Right atrium auricular region (tissue), 2 donors: ENCODE data around the gene TRANK1. TPM values are rescaled to one million over a fixed set of nuclear protein-coding genes. Genes with fewer than 3 reads are reported as not detected.
"Not testable (repeated sequence)": the region's sequence is repeated elsewhere in the genome, so short reads cannot be mapped to it uniquely, and the experiment has no call there.

Source experiments
- DNase-seq: peaks from one replicate; pipeline ENCODE4 v3.0.0-alpha.2; 2019; ENCODE audit warnings: low spot score
- H3K27ac ChIP-seq, 2 donors: fragments of 200-600 bp; sonication (generic); 1 replicate in 1 of 2; 2 replicates in 1 of 2; pipeline ENCODE4 v1.5.1; 2016 to 2019
- H3K27me3 ChIP-seq, 2 donors: fragments of 200-600 bp; sonication (generic); one replicate each; pipeline versions ENCODE4 v1.5.1 to v1.6.0; 2017 to 2019
- H3K36me3 ChIP-seq: fragments of 200-600 bp; sonication (generic); one replicate; pipeline ENCODE4 v1.5.1; 2016
- H3K4me1 ChIP-seq, 2 donors: fragments of 200-600 bp; sonication (generic); one replicate each; pipeline versions ENCODE4 v1.5.1 to v1.6.0; 2017 to 2019
- H3K4me3 ChIP-seq, 2 donors: fragments of 200-600 bp; sonication (generic); 1 replicate in 1 of 2; 2 replicates in 1 of 2; pipeline ENCODE4 v1.5.1; 2017 to 2019; ENCODE audit warnings: mild to moderate bottlenecking in 1 of 2, moderate library complexity in 1 of 2
- H3K9me3 ChIP-seq, 2 donors: fragments of 200-600 bp; sonication (generic); one replicate each; pipeline ENCODE4 v1.5.1; 2019
- total RNA-seq, 2 donors: library from RNA; depleted of rRNA; stranded (reverse); fragments of >200 nt; gene quantifications; one replicate each; pipeline ENCODE4 v1.1.0, GENCODE V29; 2016
- TF ChIP-seq, protein P1 (sequence below), 2 donors: fragments of 200-600 bp; sonication (generic); IDR thresholded peaks; one replicate each; pipeline ENCODE4 v1.5.1; 2019; ENCODE audit warnings: antibody characterized with exemption in 2 of 2

TRANK1 gene
- total RNA-seq, 2 donors from 2014 or later = 5.7 to 10.3 TPM

DNA sequence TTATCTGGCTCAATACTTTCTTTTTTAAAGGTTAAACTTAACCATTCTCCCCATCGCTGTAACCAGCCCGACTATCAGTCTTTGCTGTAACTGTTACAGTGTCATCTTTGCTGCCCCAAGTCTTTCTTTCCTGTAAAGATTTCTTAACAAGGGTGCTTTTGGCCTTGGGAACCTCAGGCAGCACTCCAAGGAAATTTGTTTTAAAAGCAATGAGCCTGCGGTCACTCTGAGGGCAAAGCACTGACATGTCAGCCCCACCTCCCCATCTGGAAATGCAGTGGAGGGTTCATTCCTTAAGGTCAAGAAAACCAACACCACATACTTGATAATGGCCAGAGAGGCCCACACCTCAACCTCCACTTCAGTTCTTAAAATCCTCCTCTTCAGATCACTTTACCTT, 3.2 kb downstream of the TRANK1 start:
- DNase-seq = peak; percentile 57
- peaks cover 0 to 14% of the 10 kb centered on the region in 2 donors for H3K4me1 ChIP-seq
- no peaks in the 10 kb centered on the region for H3K36me3 ChIP-seq
- no peak overlapping the region for H3K4me3 ChIP-seq
- no peaks in the 10 kb centered on the region for H3K9me3 ChIP-seq
- H3K27ac ChIP-seq = no peak overlapping the region
- H3K27me3 ChIP-seq = no peaks in the 10 kb centered on the region
- TF ChIP-seq, protein P1, sequence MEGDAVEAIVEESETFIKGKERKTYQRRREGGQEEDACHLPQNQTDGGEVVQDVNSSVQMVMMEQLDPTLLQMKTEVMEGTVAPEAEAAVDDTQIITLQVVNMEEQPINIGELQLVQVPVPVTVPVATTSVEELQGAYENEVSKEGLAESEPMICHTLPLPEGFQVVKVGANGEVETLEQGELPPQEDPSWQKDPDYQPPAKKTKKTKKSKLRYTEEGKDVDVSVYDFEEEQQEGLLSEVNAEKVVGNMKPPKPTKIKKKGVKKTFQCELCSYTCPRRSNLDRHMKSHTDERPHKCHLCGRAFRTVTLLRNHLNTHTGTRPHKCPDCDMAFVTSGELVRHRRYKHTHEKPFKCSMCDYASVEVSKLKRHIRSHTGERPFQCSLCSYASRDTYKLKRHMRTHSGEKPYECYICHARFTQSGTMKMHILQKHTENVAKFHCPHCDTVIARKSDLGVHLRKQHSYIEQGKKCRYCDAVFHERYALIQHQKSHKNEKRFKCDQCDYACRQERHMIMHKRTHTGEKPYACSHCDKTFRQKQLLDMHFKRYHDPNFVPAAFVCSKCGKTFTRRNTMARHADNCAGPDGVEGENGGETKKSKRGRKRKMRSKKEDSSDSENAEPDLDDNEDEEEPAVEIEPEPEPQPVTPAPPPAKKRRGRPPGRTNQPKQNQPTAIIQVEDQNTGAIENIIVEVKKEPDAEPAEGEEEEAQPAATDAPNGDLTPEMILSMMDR (IDR thresholded peaks at IDR 0.05) = no peak

GRCh38 chr3:36941162-36941561, 3.7 kb downstream of the TRANK1 start:
- TF ChIP-seq, protein P1 (IDR thresholded peaks at IDR 0.05) = no peak
- no peaks in the 10 kb centered on the region for H3K36me3 ChIP-seq
- H3K27ac ChIP-seq = no peak overlapping the region
- DNase-seq = peak; percentile 50
- no peak overlapping the region for H3K4me3 ChIP-seq
- no peaks in the 10 kb centered on the region for H3K27me3 ChIP-seq
- peaks cover 0 to 14% of the 10 kb centered on the region in 2 donors for H3K4me1 ChIP-seq
- H3K9me3 ChIP-seq = no peaks in the 10 kb centered on the region

DNA sequence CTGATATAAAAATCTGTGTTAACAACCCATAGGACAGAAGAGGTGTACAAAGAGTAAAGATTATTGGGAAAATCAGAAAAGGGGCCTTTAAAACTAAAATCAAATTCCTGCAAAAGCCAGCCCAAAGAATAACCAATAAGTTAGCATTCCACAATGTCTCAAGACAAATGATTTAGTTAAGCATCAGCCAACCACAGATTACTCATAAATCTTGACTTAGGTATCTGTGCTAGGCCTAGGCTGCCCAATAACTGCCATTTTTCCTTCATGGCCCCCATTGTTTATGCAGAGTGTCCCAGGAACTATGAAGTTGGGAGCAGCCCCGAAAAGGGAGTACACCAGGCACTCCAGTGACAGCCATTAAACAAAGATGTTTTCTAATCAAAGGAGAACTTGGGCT, 7.4 kb downstream of the TRANK1 start:
- Histone ChIP-seq H3K4me3 (no peak overlapping the region), H3K36me3 (no peaks in the 10 kb centered on the region), H3K9me3 (no peaks in the 10 kb centered on the region), H3K27me3 (no peaks in the 10 kb centered on the region), H3K4me1 (peaks cover 0 to 20% of the 10 kb centered on the region in 2 donors), H3K27ac (no peak overlapping the region)
- peak; percentile 2 for DNase-seq
- TF ChIP-seq, protein P1 (IDR thresholded peaks at IDR 0.05) = no peak

DNA sequence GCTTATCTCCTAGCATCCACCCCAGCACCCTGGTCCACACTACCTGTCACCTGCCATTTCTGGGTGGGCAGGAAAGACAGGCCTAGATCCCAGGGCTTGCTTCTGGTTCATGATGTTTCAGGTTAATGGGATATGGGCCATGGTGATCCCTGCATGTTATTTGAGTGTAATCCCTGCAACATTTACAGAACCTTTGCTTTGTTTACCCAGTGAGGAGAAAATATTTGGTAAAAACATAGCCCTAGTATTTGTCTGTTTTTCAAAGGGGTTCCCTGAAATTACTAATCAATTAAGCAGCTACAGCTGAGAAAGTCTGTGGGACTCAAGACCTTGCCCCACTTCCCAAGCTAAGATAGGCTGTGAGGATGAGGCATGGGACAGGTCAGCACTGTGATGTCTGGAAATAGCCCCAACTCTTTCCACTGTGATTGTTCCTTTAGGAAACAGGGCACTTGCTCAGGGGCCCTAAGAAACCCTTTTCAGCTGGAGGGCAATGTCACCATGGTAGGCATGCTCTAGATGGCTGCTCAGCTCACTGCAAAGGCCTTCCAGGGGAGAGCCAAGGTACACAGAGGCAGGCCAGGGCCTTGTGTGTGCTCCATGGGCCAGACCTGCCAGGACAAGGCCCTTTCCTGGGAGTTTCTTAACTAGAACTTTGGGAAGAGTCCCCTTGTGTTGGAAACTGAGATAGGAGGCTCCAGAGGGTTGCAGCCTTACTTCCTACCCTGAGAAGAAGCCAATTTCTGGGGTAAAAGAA, 11.1 kb downstream of the TRANK1 start:
- H3K36me3 ChIP-seq = no peaks in the 10 kb centered on the region

GRCh38 chr3:36931424-36931823, 13.4 kb downstream of the TRANK1 start:
- H3K27ac ChIP-seq, H3K4me3 ChIP-seq, H3K36me3 ChIP-seq, H3K9me3 ChIP-seq, H3K27me3 ChIP-seq: not testable (repeated sequence)
- DNase-seq = peak; percentile 13
- H3K4me1 ChIP-seq = peaks cover 0 to 29% of the 10 kb centered on the region in 2 donors

More for the DNA sequence above, 11.1 kb downstream of the TRANK1 start:
- Histone ChIP-seq H3K27me3 (no peaks in the 10 kb centered on the region), H3K27ac (peak overlapping the region; percentile 15 to 71), H3K9me3 (no peaks in the 10 kb centered on the region), H3K4me1 (peaks cover 0 to 22% of the 10 kb centered on the region in 2 donors), H3K4me3 (no peak overlapping the region)
- TF ChIP-seq, protein P1 (IDR thresholded peaks at IDR 0.05) = no peak
- peak; percentile 32 for DNase-seq

DNA sequence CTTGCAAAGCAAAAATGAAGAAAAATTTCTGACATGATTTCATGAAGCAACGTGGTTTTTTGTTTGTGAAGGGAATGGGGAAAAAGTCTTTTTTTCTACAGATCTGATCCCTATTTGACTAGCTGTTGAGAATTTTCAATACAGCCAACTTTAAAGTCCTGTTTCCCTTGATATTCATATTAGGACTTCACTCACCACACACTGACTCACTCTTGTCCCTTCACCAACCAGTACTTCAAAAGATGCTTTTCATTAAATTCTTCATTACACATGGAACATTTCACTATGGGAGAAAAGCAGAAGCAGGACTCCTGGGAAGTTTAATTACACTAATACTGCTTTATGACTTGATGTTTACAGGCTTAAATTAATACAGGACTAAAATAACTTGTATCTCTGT, 16.6 kb downstream of the TRANK1 start:
- TF ChIP-seq, protein P1 (IDR thresholded peaks at IDR 0.05) = no peak
- DNase-seq = no peak
- Histone ChIP-seq H3K27me3 (no peaks in the 10 kb centered on the region), H3K4me1 (peaks cover 0 to 34% of the 10 kb centered on the region in 2 donors), H3K27ac (no peak overlapping the region), H3K9me3 (no peaks in the 10 kb centered on the region), H3K4me3 (no peak overlapping the region), H3K36me3 (no peaks in the 10 kb centered on the region)
